Endodermal cell (in vitro differentiated cells): Measurements from ENCODE around the gene SMCP. TPM values are rescaled to one million over a fixed set of nuclear protein-coding genes. Genes with fewer than 3 reads are reported as not detected.

Source experiments
- DNase-seq: peaks from one replicate; pipeline ENCODE4 v3.0.0-alpha.2; 2017
- H3K27ac ChIP-seq: 2 replicates; pipeline ENCODE4 v1.5.1; 2013; ENCODE audit warnings: mild to moderate bottlenecking, low read depth, low read length, moderate library complexity
- H3K27me3 ChIP-seq: 2 replicates; pipeline ENCODE4 v1.6.1; 2013; ENCODE audit warnings: mild to moderate bottlenecking, low read length, moderate library complexity; ENCODE audit not compliant: insufficient read depth, control insufficient read depth, poor library complexity, severe bottlenecking
- H3K36me3 ChIP-seq: 2 replicates; pipeline ENCODE4 v1.7.0; 2013; ENCODE audit warnings: mild to moderate bottlenecking, low read length, moderate library complexity; ENCODE audit not compliant: control insufficient read depth, insufficient read depth
- H3K4me1 ChIP-seq: one replicate; pipeline ENCODE4 v1.7.0; 2013; ENCODE audit warnings: low read length; ENCODE audit not compliant: control insufficient read depth, insufficient read depth
- H3K4me3 ChIP-seq: 2 replicates; pipeline ENCODE4 v1.5.1; 2013; ENCODE audit warnings: mild to moderate bottlenecking, low read length, moderate library complexity
- H3K9ac ChIP-seq: 2 replicates; pipeline ENCODE4 v1.6.1; 2013; ENCODE audit warnings: mild to moderate bottlenecking, low read length, moderate library complexity; ENCODE audit not compliant: poor library complexity, severe bottlenecking; ENCODE audit errors: extremely low read depth
- H3K9me3 ChIP-seq: 2 replicates; pipeline ENCODE4 v1.6.1; 2013; ENCODE audit warnings: mild to moderate bottlenecking, low read length, moderate library complexity; ENCODE audit not compliant: control insufficient read depth
- H3K27ac Mint-ChIP-seq: 2 replicates; pipeline ENCODE4 v1.8.0; 2020; ENCODE audit warnings: mixed read lengths
- H3K27me3 Mint-ChIP-seq: 2 replicates; pipeline ENCODE4 v1.8.0; 2021; ENCODE audit warnings: mild to moderate bottlenecking, mixed read lengths; ENCODE audit not compliant: insufficient read depth
- H3K36me3 Mint-ChIP-seq: 2 replicates; pipeline ENCODE4 v1.8.0; 2020; ENCODE audit warnings: low read depth, mixed read lengths
- H3K4me1 Mint-ChIP-seq: 2 replicates; pipeline ENCODE4 v1.8.0; 2020; ENCODE audit warnings: mixed read lengths
- H3K4me3 Mint-ChIP-seq: 2 replicates; pipeline ENCODE4 v1.8.0; 2020; ENCODE audit warnings: mild to moderate bottlenecking, moderate library complexity, mixed read lengths
- H3K9me3 Mint-ChIP-seq: 2 replicates; pipeline ENCODE4 v1.8.0; 2020; ENCODE audit warnings: mild to moderate bottlenecking, mixed read lengths
- CTCF ChIP-seq: fragments of 200-600 bp; sonication (generic); conservative IDR thresholded peaks from 2 replicates; pipeline ENCODE4 v1.5.0; 2021; ENCODE audit warnings: antibody characterized with exemption, mild to moderate bottlenecking
- WGBS, 2 experiments: methylation state at CpG; one replicate each; pipeline versions ENCODE4 v1.1.5 to v1.1.7; 2013; ENCODE audit warnings: missing lambda C conversion rate in 2 of 2, mixed read lengths in 1 of 2; ENCODE audit not compliant: insufficient coverage in 1 of 2, insufficient read length in 1 of 2; 5-methylcytosine and 5-hydroxymethylcytosine counted together
- total RNA-seq, 2 donors: library from RNA; stranded (reverse); fragmentation: NEBNext Ultra II Directional in 1 of 2; extraction: Animal tissue kit (Norgen Biotek cat#: 25700) in 1 of 2; gene quantifications; 2 replicates in 1 of 2; 3 replicates in 1 of 2; pipeline ENCODE4 v1.2.1, GENCODE V29; 2021

SMCP gene
- total RNA-seq, 2 donors from 2014 or later, result not detected

- Mint-ChIP-seq H3K27me3 (no peaks in the 10 kb centered on the region), H3K9me3 (peaks cover 92% of the 10 kb centered on the region), H3K4me1 (no peaks in the 10 kb centered on the region), H3K4me3 (no peak overlapping the region), H3K36me3 (no peaks in the 10 kb centered on the region), H3K27ac (no peak overlapping the region)
- Histone ChIP-seq H3K9me3 (peaks cover 45% of the 10 kb centered on the region), H3K27ac (no peak overlapping the region), H3K9ac (no peak overlapping the region), H3K4me3 (no peak overlapping the region), H3K36me3 (no peaks in the 10 kb centered on the region), H3K27me3 (no peaks in the 10 kb centered on the region), H3K4me1 (no peaks in the 10 kb centered on the region)
- DNase-seq, result no peak
- 56 to 63% methylated on average over 4 of the region's 4 CpGs for WGBS, 2 experiments
- TF ChIP-seq CTCF, result no peak
Measured at GRCh38 chr1:152899027-152899426, 20.9 kb downstream of the SMCP start.

GRCh38 chr1:152899883-152900282, 21.8 kb downstream of the SMCP start:
- H3K36me3 Mint-ChIP-seq, result no peaks in the 10 kb centered on the region

GRCh38 chr1:152901631-152902030, 23.5 kb downstream of the SMCP start:
- Histone ChIP-seq H3K27ac (no peak overlapping the region), H3K9me3 (peaks cover 27% of the 10 kb centered on the region), H3K4me1 (no peaks in the 10 kb centered on the region), H3K36me3 (no peaks in the 10 kb centered on the region), H3K9ac (no peak overlapping the region), H3K4me3 (no peak overlapping the region), H3K27me3 (no peaks in the 10 kb centered on the region)
- Mint-ChIP-seq H3K9me3 (peaks cover 93% of the 10 kb centered on the region), H3K27me3 (no peaks in the 10 kb centered on the region), H3K27ac (no peak overlapping the region), H3K36me3 (no peaks in the 10 kb centered on the region), H3K4me3 (no peak overlapping the region), H3K4me1 (no peaks in the 10 kb centered on the region)
- TF ChIP-seq CTCF, result no peak
- DNase-seq, result no peak
- 67 to 75% methylated on average over 4 to 5 of the region's 5 CpGs for WGBS, 2 experiments

More at GRCh38 chr1:152899883-152900282, 21.8 kb downstream of the SMCP start:
- Histone ChIP-seq H3K27me3 (no peaks in the 10 kb centered on the region), H3K9ac (no peak overlapping the region), H3K4me1 (no peaks in the 10 kb centered on the region), H3K36me3 (no peaks in the 10 kb centered on the region), H3K27ac (no peak overlapping the region), H3K9me3 (peaks cover 45% of the 10 kb centered on the region), H3K4me3 (no peak overlapping the region)
- peaks cover 92% of the 10 kb centered on the region for H3K9me3 Mint-ChIP-seq
- TF ChIP-seq CTCF, result no peak
- DNase-seq, result no peak
- no peak overlapping the region for H3K4me3 Mint-ChIP-seq
- 29 to 54% methylated on average over 1 to 2 of the region's 2 CpGs for WGBS, 2 experiments
- no peaks in the 10 kb centered on the region for H3K4me1 Mint-ChIP-seq
- no peak overlapping the region for H3K27ac Mint-ChIP-seq
- no peaks in the 10 kb centered on the region for H3K27me3 Mint-ChIP-seq
